GM20431 (cell line): ENCODE data around the gene PHGDH.
"Not testable (repeated sequence)": the region's sequence is repeated elsewhere in the genome, so short reads cannot be mapped to it uniquely, and the experiment has no call there.

ENCODE experiments used
- in situ Hi-C: fragments of 300-500 bp; cut with MseI, MboI; formaldehyde crosslinking; loops from one replicate; pipeline ENCODE4 v1.15.0; 2020; ENCODE audit warnings: low sequenced_read_pairs; ENCODE audit not compliant: unreplicated experiment

PHGDH gene

DNA sequence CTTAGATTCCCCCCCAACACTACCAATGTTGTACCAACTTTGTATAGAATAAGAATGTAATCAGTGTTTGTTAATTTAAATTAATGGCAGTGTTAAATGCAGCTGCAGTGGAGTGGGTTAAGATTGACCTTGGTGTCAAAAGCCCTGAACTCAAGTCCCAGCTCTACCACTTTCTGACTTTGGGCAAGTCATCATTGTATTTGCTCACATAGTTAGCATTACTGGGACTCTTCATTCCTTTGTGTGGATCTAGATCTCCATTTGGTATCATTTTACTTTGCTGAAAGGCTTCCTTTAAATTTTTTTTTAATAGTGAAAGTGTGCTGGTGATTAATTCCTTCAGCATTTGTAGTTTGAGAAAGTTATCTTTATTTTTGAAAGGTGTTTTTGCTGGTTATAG, 22.2 kb upstream of the PHGDH start:
- in situ Hi-C loops, result no loop called here

DNA sequence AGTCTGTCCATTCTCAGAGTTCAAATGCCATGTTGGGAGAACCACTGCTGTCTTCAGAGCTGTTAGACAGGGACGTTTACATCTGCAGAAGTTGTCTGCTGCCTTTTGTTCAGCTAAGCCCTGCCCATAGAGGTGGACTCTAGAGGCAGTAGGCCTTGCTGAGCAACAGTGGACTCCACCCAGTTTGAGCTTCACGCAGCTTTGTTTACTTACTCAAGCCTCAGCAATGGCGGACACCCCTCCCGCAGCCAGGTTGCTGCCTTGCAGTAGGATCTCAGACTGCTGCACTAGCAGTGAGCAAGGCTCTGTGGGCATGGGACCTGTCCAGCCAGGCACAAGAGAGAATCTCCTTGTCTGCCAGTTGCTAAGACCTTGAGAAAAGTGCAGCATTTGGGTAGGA, 14.9 kb upstream of the PHGDH start:
- in situ Hi-C loops, result not testable (repeated sequence)

DNA sequence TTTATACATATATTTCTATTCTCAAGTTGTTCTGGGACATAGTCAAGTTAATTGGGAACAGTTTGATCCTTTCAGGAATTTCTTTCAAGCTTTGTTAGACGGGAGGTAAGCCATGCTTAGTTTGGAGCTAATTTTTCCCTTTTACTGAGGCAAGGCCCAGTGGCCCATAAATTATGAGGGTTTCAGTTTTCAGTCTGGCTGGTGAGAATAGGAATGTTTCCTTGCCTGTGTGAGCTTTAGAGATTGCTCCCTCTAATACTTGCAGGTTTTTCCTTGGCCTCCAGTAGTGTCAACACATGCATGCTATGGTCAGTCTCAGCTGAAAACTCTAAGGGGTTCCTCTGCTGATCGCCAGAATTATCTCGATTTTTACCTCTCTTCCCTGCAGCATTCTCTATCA, 14.1 kb upstream of the PHGDH start:
- in situ Hi-C loops, result no loop called here

DNA sequence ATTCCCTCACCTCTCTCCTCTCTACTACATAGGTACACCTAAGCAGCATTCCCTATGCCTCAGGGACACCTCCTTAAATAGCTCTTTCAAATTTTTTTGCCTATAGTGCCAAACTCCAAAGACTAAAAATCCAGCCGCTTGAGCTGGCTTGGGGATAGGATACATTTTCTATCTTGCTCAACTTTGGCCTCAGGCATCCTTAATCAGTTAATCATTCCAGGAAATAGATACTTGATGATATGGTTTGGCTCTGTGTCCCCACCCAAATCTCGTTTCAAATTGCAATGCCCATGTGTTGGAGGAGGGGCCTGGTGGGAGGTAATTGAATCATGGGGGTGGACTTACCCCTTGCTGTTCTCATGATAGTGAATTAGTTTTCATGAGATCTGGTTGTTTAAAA, 11.4 kb upstream of the PHGDH start:
- in situ Hi-C loops, result no loop called here

DNA sequence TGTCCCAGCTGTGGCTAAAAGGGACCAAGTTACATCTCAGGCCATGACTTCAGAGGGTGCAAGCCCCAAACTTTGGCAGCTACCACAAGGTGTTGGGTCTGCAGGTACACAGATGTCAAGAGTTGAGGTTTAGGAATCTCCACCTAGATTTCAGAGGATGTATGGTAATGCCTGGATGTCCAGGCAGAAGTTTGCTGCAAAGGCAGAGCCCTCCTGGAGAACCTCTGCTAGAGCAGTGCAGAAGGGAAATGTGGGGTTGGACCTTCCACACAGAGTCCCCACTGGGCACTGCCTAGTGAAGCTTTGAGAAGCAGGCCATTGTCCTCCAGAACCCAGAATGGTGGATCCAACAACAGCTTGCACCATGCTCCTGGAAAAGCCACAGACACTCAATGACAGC, 10.1 kb upstream of the PHGDH start:
- in situ Hi-C loops, result no loop called here

DNA sequence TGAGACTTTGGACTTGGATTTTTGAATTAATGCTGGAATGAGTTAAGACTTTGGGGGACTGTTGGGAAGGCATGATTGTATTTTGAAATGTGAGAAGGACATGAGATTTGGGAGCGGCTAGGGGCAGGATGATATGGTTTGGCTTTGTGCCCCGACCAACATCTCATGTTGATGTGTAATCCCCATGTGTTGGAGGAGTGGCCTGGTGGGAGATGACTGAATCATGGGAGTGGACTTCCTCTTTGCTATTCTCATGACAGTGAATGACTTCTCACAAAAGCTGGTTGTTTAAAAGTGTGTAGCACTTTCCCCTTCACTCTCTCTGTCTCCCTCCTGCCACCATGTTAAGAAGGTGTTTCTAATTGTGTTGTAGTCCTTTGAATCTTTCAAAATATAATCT, 9.3 kb upstream of the PHGDH start:
- in situ Hi-C loops, result no loop called here

DNA sequence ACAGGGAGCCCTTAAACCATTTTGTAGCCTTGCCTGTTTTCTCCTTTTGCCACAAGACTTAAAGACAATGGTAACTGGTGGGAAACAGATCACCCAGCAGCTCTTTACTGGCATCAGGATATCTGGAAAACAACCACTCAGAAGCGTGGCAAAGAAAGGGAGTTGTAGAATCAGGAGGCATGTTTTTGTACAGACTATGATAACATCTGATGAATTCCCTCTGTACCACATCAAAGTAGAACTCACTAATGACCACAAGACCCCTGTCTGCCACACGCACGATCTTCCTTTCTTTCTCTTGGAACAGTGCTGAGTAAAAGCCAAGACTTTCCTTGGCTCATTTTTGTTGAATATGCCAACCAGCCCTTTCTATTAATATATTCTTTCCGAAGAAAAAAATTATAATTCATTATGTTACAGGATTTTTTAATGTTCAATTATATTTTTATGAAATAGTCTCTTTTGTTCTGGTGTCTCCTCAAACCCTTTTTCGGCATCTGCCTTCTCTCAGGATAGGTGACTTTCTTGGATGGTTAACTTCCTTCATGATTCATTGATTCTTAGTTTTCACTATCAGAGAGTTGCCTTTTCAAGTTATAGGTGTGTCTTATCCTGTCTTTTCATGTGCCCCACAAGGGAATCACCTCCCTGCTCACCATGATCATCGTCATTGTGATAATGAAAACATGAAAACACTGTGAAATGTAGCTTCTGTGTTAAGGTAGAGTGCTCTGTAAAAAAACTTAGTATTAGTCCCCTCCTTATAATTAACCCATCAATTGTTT, 7.9 kb upstream of the PHGDH start:
- in situ Hi-C loops, result no loop called here

DNA sequence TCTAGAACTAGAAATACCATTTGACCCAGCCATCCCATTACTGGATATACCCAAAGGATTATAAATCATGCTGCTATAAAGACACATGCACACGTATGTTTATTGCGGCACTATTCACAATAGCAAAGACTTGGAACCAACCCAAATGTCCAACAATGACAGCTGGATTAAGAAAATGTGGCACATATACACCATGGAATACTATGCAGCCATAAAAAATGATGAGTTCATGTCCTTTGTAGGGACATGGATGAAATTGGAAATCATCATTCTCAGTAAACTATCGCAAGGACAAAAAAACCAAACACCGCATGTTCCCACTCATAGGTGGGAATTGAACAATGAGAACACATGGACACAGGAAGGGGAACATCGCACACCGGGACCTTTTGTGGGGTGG, 5.1 kb upstream of the PHGDH start:
- in situ Hi-C loops, result not testable (repeated sequence)

DNA sequence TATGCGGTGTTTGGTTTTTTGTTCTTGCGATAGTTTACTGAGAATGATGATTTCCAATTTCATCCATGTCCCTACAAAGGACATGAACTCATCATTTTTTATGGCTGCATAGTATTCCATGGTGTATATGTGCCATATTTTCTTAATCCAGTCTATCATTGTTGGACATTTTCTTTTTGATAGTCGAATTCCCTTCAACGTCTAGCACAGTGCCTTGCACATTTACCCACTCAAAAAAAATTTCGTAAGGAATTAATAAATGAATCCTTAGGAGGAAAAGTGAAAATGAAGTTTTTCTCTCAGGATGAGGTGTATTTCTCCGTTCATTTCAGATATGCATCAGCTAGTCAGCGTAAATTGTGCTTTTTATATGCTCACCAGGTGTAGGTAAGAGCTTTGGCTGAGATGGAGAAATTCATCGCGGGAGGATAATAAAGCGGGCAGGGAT, 354 bp upstream of the PHGDH start:
- in situ Hi-C loops, result not testable (repeated sequence)

DNA sequence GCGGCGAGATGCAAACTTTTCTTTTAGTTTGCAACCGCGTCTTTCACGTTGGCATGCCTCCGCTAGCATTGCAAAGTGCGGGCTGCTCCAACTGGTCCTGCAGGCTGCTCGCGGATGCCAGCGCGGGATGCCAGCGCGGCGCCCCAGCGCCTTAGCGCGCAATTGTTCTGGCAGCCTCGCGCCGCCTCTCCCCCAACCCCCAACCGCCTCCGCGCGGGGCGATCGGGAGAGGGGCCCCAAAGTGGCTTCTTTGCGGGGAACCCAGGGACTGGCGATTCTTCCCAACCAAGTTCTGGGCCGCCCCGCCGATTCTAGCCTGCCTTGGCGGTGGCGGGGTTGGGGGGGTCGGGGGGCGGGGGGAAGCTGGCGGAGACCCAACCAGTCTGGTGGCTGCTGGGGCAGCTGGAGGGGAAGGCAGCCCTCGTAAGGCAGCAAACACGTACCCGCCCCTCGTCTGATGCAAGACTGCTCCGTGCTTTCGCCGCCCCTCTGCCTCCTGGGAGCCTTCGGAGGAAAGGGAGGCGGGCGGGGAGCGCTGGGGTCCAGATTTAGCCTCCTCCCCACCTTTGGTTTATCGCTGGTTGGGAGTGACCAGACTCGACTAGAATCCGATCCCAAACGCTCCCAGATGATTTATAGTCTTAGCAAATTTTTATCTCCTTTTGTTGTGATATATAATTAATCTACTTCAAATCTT, 756 bp downstream of the PHGDH start:
- in situ Hi-C loops, result no loop called here

DNA sequence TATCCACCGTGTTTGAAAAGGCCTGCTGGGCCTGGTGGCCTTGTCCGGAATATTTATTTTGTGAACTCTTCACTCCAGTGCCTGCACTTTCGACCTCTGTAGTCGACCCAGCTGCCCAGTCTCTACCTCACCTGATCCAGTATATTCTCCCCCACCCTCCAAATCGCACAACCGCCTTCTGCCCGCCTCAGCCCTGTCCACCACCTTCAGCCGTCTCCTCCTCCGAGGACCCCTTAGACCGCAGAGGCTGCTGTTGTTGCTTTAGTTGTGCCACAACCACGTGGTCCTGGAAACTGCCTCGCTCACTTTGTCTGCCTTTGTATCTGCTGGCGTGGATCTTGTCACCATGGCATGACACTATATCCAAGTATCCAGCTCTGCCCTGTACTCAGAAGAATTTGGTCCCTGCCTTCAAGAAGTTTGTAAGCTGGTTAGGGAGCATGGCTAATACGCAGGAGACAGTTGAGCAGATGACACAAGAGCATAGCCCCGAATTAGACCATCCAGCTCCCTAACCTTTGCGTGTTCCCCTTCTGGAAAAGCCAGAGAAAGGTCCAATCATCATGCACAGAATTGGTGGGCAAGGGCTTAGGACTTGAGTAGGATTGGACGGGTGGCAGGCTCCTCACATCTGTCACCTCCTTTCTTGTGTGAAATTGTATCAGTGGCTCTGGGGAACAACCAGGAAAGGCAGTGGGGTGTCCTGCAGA, 1.5 kb downstream of the PHGDH start:
- in situ Hi-C loops, result no loop called here

DNA sequence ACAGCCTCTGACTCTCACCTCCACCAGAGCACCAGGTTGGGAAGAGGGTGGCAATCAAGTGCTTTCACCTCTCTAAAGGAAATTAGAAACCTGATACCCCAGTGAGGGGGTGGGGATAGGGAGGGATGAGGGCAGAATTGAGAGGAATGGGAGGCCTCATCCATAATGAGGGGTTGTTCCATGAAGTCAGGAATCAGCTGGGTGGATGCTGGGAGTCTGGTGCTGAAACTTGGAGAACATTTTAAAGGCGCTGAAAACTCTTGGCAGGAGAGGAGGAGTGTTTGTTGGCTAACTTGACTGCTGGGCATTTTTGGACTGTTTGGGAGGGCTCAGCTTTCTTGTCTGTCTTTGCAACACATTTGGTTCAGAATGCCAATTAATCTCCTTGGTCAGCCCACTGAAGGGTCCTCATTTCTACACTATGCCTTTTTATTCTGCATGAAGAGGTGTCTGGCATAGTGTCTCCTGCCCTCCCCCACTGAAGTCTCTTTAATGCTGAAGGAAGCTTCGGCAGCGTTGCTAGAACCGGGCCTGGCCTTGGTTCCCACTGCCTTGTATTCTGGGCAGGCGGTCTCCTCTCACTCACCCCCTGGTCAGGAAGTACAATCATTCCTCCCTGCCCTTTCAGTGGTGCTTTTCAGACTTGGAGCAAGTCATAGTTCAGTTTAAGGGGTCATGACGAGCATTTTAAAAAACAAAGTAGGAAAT, 2.2 kb downstream of the PHGDH start:
- in situ Hi-C loops, result no loop called here

DNA sequence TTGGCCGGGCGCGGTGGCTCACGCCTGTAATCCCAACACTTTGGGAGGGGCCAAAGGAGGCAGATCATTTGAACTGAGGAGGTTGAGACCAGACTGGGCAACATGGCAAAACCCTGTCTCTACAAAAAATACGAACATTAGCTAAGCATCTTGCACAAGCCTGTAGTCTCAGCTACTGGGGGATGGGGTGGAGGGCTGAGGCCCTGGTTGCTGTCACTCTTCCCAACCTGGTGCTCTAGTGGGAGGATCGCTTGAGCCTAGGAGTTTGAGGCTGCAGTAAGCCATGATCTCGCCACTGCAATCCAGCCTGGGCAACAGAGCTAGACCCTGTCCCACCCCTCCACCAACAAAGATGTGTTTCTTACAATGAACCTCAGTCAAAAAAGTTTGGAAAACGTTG, 2.8 kb downstream of the PHGDH start:
- in situ Hi-C loops, result no loop called here

DNA sequence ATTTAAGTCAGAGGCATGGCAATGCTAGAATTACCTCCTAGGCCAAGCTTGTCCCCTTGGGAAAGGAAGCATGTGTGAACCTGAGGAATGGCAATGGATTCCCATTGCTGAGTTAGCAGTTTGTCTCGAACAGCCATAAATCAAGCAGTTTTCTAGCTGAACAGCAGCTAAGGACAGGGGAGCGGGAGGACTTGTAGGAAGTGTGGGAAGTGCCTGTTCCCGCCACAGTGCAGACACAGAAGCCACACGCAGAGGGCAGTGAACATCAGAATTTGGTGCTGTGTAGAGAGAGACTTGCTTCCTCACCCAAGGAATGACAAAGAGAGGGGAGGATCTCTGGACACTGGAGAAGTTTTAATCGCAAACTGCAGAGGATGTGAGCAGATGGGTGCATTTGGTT, 3.8 kb downstream of the PHGDH start:
- in situ Hi-C loops, result no loop called here

DNA sequence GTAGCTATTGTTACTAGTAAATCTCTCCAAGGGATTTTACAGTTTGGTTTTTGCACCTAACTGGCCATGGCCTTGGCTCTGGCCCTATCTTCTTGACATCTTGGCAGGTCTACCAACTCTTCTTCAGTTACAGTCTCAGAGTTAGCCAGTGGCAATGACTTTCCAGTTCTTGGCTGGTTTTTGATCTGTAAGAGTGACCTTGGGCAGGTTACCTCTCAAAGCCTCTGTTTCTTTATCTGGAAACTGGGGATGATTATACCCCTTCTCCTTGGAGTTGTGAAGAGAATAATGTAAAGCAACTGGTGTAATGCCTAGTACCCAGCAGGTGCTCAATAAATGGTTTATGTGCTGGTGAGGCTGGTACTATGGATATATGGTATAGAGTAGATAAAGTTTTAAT, 6.7 kb downstream of the PHGDH start:
- in situ Hi-C loops, result no loop called here

DNA sequence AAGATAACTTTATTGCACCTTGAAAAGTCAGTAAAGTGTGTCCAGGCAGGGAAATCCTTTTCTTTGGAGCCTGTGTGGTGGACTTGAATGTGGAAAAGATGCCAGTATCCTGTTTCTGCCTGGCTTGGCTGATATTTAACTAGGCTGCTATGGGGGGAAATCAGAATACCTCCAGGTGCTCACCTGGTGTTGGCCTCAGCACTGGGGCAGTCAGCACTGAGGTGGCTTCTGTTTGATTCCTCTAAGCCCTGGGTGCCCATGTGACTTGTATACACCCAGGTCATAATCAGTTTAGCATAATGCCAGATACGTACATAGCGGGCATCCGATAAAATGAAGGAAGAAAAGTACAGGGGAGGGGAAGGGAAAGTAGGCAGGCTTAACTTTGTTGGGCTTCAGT, 7.2 kb downstream of the PHGDH start:
- in situ Hi-C loops, result no loop called here

DNA sequence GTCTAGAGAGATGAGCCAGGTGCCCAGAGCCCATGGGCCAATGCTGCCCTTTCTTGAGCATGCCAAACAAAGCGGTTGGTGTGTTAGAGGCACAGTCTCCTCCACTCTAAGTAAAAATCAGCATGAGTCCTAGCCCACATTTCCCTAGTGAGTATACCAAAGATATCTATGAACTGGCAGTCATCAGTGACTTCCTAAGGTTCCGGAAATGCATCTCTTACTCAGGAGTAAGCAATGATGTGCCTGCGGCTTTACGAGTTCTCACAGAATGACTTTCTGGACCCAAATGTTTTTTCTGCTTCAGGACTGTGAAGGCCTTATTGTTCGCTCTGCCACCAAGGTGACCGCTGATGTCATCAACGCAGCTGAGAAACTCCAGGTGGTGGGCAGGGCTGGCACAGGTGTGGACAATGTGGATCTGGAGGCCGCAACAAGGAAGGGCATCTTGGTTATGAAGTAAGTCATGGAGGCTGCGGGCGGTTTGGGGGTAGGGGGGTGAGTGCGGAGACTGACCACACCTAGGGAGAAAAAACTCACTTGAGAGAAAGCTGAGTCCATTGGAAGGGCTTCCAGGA, 9.2 kb downstream of the PHGDH start:
- in situ Hi-C loops, result no loop called here

DNA sequence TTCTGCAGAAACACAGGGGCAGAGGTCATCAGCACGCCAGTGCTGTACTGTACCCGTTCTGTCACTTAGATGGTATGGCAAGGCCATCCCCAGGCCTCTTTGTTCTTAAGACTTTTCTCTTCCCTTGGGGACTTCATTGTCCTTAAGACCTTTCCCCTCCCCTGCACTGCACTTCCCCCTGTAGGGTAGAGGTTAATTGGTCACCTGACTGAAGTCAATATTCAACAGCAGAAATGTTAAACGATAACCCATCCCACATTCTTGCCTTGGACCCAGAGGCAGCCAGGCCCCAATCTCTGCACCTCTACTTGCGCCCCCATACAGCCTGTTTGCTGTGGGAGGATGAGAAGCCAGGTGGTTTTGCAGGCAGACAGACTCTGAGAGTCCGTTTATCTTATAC, 10.2 kb downstream of the PHGDH start:
- in situ Hi-C loops, result no loop called here

DNA sequence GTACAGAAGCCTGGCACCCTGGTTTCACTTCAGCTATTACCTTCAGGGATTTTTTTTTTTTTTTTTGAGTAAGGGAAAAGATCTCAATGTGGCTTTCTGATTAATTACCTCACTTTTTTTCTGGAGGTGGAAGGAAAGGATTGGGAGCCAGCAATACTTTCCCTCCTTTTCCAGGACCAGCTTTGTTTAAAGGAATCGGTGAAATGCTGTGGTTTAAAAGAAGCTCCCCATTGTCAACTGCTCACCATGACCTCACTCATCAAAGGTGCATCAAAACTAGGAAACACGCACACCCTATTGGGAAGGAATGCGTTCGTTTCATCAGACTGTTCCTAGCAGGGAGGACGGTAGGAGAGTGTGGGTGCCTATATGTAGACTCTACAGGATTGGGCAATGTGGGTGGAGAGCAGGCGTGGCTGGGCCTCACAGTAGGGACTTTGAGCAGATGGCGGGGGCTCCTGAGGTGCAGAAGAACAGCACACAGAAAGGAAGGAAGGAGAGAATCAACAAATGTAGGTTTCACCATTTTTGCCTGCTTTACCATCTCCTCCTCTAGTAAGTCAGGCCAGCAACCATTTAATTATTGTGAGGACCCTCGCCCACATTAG, 13.0 kb downstream of the PHGDH start:
- in situ Hi-C loops, result no loop called here

DNA sequence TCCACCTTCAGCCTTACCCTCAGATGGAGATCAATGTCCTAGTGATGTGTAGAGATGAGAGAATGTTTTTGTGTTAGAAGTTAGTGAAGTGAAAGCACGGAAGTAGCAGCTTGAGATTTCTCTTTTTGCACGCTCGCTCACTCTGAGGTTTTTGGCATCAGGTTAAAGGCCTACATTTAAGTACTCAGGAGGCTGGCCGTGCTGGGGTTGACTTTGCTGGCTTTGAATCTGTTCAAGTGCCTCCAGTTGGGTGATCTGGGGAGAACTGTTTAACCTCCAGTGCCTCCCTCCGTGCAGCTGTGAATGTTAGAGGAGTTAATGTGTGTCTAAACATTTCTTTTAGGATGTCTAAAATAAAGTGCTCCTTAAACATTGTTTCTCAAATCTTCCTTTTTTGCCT, 13.9 kb downstream of the PHGDH start:
- in situ Hi-C loops, result no loop called here
